SK-N-SH (cell line): ENCODE data around the gene PEX16. TPM values are rescaled to one million over a fixed set of nuclear protein-coding genes. Genes with fewer than 3 reads are reported as not detected.

Source experiments
- CTCF ChIA-PET: fragments of 300-600, 350-600 bp; formaldehyde crosslinking; extraction: SDS; loops from one replicate; lab custom pipeline; 2021; lab: Yijun Ruan, JAX
- POLR2A ChIA-PET: fragments of 350-600 bp; sonication (Branson Sonifier 250); formaldehyde crosslinking; extraction: SDS; loops from one replicate; lab custom pipeline; 2020; ENCODE audit warnings: antibody characterized with exemption, inconsistent platforms; lab: Yijun Ruan, JAX
- DNase-seq: peaks from one replicate; pipeline ENCODE4 v3.0.0; 2012
- H2AFZ ChIP-seq: fragments of 200-600 bp; sonication (generic); 2 replicates; pipeline ENCODE4 v1.8.1; 2016; ENCODE audit warnings: antibody characterized with exemption, mild to moderate bottlenecking, low read depth
- H3F3A ChIP-seq: fragments of 200-600 bp; sonication (generic); replicated peaks from 2 replicates; pipeline ENCODE3; 2016; ENCODE audit warnings: antibody characterized with exemption, mild to moderate bottlenecking; ENCODE audit not compliant: insufficient read depth
- H3K27ac ChIP-seq, 2 experiments: fragments of 200-500 bp in 1 of 2; fragments of 200-600 bp in 1 of 2; sonication (Bioruptor generic) in 1 of 2; sonication (generic), shearing (Covaris generic) in 1 of 2; 2 replicates each; pipeline versions ENCODE4 v1.5.1 to v1.6.1; 2014 to 2016; ENCODE audit warnings: low read depth in 2 of 2, inconsistent platforms in 1 of 2, low read length in 1 of 2, mild to moderate bottlenecking in 1 of 2, mixed read lengths in 1 of 2
- H3K27me3 ChIP-seq: fragments of 200-600 bp; sonication (generic), shearing (Covaris generic); 2 replicates; pipeline ENCODE4 v1.6.1; 2016; ENCODE audit warnings: mixed run types; ENCODE audit not compliant: insufficient read depth
- H3K36me3 ChIP-seq, 2 experiments: fragments of 200-500 bp in 1 of 2; fragments of 200-600 bp in 1 of 2; sonication (Bioruptor generic) in 1 of 2; sonication (generic) in 1 of 2; replicated peaks in 1 of 2; 2 replicates each; pipeline versions ENCODE3 to v1.5.1; 2014 to 2016; ENCODE audit warnings: low read length in 1 of 2, mild to moderate bottlenecking in 1 of 2; ENCODE audit not compliant: insufficient read depth in 2 of 2, control insufficient read depth in 1 of 2
- H3K4me1 ChIP-seq, 2 experiments: fragments of 200-500 bp in 1 of 2; fragments of 200-600 bp in 1 of 2; sonication (Bioruptor generic) in 1 of 2; sonication (generic), shearing (Covaris generic) in 1 of 2; 2 replicates each; pipeline versions ENCODE4 v1.5.1 to v1.6.1; 2014 to 2016; ENCODE audit warnings: low read depth in 1 of 2, low read length in 1 of 2, mixed run types in 1 of 2; ENCODE audit not compliant: insufficient read depth in 2 of 2, control insufficient read depth in 1 of 2
- H3K4me2 ChIP-seq: fragments of 200-600 bp; sonication (generic), shearing (Covaris generic); 2 replicates; pipeline ENCODE4 v1.6.1; 2017; ENCODE audit warnings: mixed run types
- H3K4me3 ChIP-seq, 2 experiments: fragments of 200-500 bp in 1 of 2; fragments of 200-600 bp in 1 of 2; sonication (Bioruptor generic) in 1 of 2; sonication (generic), shearing (Covaris generic) in 1 of 2; 2 replicates each; pipeline versions ENCODE4 v1.5.1 to v1.8.1; 2014 to 2016; ENCODE audit warnings: low read depth in 2 of 2, inconsistent platforms in 1 of 2, low read length in 1 of 2, mild to moderate bottlenecking in 1 of 2, mixed read lengths in 1 of 2, moderate library complexity in 1 of 2
- H3K79me2 ChIP-seq: fragments of 200-600 bp; sonication (generic); 2 replicates; pipeline ENCODE4 v1.8.1; 2017; ENCODE audit warnings: mild to moderate bottlenecking; ENCODE audit not compliant: insufficient read depth
- H3K9ac ChIP-seq: fragments of 200-600 bp; sonication (generic); 2 replicates; pipeline ENCODE4 v1.6.1; 2017; ENCODE audit warnings: mixed run types
- H3K9me2 ChIP-seq: fragments of 200-600 bp; sonication (generic); 2 replicates; pipeline ENCODE4 v1.6.1; 2017; ENCODE audit warnings: mixed run types
- H3K9me3 ChIP-seq: fragments of 200-600 bp; sonication (generic); 2 replicates; pipeline ENCODE4 v1.6.1; 2017; ENCODE audit warnings: mixed run types, mild to moderate bottlenecking, moderate library complexity
- H4K20me1 ChIP-seq: fragments of 200-600 bp; sonication (generic); 2 replicates; pipeline ENCODE4 v1.6.1; 2017; ENCODE audit warnings: mild to moderate bottlenecking, mixed run types; ENCODE audit not compliant: insufficient read depth
- ELF1 ChIP-seq: IDR thresholded peaks from 2 replicates; pipeline ENCODE4 v1.4.0; 2012
- FOXJ3 ChIP-seq: sonication (generic); formaldehyde crosslinking; IDR thresholded peaks from 2 replicates; pipeline ENCODE4 v1.5.1; 2020; ENCODE audit warnings: mild to moderate bottlenecking, missing genetic modification reagents
- FOXM1 ChIP-seq: IDR thresholded peaks from 2 replicates; pipeline ENCODE4 v1.4.0; 2012; ENCODE audit warnings: low read depth, mild to moderate bottlenecking
- GABPA ChIP-seq: IDR thresholded peaks from 2 replicates; pipeline ENCODE4 v1.4.0; 2012; ENCODE audit warnings: low read depth, mild to moderate bottlenecking
- JUND ChIP-seq: IDR thresholded peaks from 2 replicates; pipeline ENCODE4 v1.4.0; 2012
- MEF2A ChIP-seq: IDR thresholded peaks from 2 replicates; pipeline ENCODE4 v1.4.0; 2012; ENCODE audit warnings: low read depth, borderline replicate concordance
- MXI1 ChIP-seq: IDR thresholded peaks from 2 replicates; pipeline ENCODE4 v1.6.1; 2012; ENCODE audit warnings: mild to moderate bottlenecking, low read depth, low read length, improper control_type of control experiment
- NFIC ChIP-seq: IDR thresholded peaks from 2 replicates; pipeline ENCODE4 v1.4.0; 2012; ENCODE audit warnings: borderline replicate concordance
- RAD21 ChIP-seq: IDR thresholded peaks from 2 replicates; pipeline ENCODE4 v1.6.1; 2012; ENCODE audit warnings: mild to moderate bottlenecking, low read length
- RCOR1 ChIP-seq: fragments of 150-350 bp; IDR thresholded peaks from 2 replicates; pipeline ENCODE4 v1.6.1; 2017; ENCODE audit warnings: antibody characterized with exemption, low read length
- RFX5 ChIP-seq: IDR thresholded peaks from 2 replicates; pipeline ENCODE4 v1.6.1; 2012; ENCODE audit warnings: mild to moderate bottlenecking, improper control_type of control experiment, low read length
- SMC3 ChIP-seq: IDR thresholded peaks from 2 replicates; pipeline ENCODE4 v1.6.1; 2012; ENCODE audit warnings: low read depth, low read length, improper control_type of control experiment
- TCF12 ChIP-seq: IDR thresholded peaks from 2 replicates; pipeline ENCODE4 v1.4.0; 2012
- TEAD4 ChIP-seq: IDR thresholded peaks from 2 replicates; pipeline ENCODE4 v1.4.0; 2012; ENCODE audit warnings: mild to moderate bottlenecking, borderline replicate concordance; ENCODE audit not compliant: insufficient read depth
- whole genome bisulfite sequencing: methylation state at CpG from one replicate; pipeline ENCODE4 v1.1.6; 2017; ENCODE audit warnings: low lambda C conversion rate; 5-methylcytosine and 5-hydroxymethylcytosine counted together
- polyA plus RNA-seq, 3 experiments: library from polyadenylated mRNA; depleted of rRNA; stranded (reverse); fragments of >200 nt; gene quantifications; 2 replicates each; pipeline ENCODE4 v1.2.3, GENCODE V29; 2012
- TF ChIP-seq, protein P1 (sequence below): fragments of 200-600 bp; sonication (generic); IDR thresholded peaks from 2 replicates; pipeline ENCODE4 v1.6.1; 2017; ENCODE audit warnings: antibody characterized with exemption, mild to moderate bottlenecking, moderate library complexity
- TF ChIP-seq, protein P2 (sequence below): fragments of 150-350 bp; IDR thresholded peaks from 2 replicates; pipeline ENCODE4 v1.6.1; 2016; ENCODE audit warnings: mild to moderate bottlenecking, low read depth, low read length
- TF ChIP-seq, protein P3 (sequence below): IDR thresholded peaks from 2 replicates; pipeline ENCODE4 v1.4.0; 2012; ENCODE audit warnings: low read depth

PEX16 gene
- polyA plus RNA-seq, 1 of the 3 experiments (the other 2 are of a cell fraction) = 46.4 TPM

DNA sequence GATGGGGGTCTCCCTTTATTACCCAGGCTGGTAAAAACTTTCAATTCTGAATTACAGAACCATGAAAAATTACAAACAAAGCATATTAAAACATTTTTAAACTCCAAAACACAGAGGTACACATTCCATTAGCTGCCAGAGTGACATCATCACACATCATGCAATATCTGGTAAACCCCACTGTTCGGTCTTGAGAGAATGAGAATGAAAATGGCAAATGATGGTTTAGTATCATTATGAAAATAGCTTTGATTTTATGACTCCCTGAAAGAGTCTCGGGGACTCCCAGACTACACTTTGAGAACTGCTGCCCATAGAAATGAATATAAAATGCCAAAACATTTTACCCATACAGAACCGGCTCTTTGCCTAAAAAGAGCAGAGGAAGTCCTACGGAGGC lies 23.6 kb upstream of the PEX16 start (continued):
- no peak for TF ChIP-seq FOXJ3 (CRISPR knock-in tag)
- TF ChIP-seq RFX5 = no peak
- TF ChIP-seq, protein P1, sequence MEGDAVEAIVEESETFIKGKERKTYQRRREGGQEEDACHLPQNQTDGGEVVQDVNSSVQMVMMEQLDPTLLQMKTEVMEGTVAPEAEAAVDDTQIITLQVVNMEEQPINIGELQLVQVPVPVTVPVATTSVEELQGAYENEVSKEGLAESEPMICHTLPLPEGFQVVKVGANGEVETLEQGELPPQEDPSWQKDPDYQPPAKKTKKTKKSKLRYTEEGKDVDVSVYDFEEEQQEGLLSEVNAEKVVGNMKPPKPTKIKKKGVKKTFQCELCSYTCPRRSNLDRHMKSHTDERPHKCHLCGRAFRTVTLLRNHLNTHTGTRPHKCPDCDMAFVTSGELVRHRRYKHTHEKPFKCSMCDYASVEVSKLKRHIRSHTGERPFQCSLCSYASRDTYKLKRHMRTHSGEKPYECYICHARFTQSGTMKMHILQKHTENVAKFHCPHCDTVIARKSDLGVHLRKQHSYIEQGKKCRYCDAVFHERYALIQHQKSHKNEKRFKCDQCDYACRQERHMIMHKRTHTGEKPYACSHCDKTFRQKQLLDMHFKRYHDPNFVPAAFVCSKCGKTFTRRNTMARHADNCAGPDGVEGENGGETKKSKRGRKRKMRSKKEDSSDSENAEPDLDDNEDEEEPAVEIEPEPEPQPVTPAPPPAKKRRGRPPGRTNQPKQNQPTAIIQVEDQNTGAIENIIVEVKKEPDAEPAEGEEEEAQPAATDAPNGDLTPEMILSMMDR = no peak
- TF ChIP-seq MXI1 = no peak
- no peak for TF ChIP-seq GABPA
- TF ChIP-seq TCF12 = no peak
- TF ChIP-seq SMC3 = no peak
- TF ChIP-seq JUND = no peak
- no peak for TF ChIP-seq FOXM1

DNA sequence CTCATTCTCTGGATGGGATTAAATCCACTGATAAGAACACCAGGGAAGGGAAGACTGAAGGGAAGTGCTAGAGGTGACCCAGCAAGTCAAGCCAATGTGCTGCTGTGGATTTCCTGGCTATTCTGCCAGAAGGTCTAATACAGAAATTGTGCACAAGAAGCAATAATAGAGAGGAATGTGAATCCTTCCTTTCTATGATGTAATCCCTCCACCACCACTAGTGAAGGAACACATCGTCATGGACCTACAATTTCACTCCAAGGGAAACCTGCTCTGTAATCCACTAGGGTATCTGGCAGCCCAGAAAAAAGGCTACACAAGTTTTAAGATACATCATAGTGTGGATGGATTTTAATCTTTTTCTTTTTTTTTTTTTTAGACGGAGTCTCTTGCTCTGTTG lies 22.2 kb upstream of the PEX16 start:
- Histone ChIP-seq H3K4me3 (no peak overlapping the region), H3K4me2 (no peak overlapping the region), H3K9me3 (no peaks in the 10 kb centered on the region), H3K9me2 (no peaks in the 10 kb centered on the region), H3K27ac (no peak overlapping the region), H4K20me1 (no peaks in the 10 kb centered on the region), H3K27me3 (no peaks in the 10 kb centered on the region), H3K4me1 (no peaks in the 10 kb centered on the region; a peak in 1 of 4 replicates), H3K36me3 (peaks cover 19 to 51% of the 10 kb centered on the region in 2 experiments), H3F3A (no peaks in the 10 kb centered on the region), H3K9ac (no peak overlapping the region), H2AFZ (no peak overlapping the region), H3K79me2 (no peaks in the 10 kb centered on the region)
- TF ChIP-seq MXI1 (no peak), NFIC (no peak), ELF1 (no peak), RAD21 (no peak), MEF2A (no peak), RCOR1 (no peak), RFX5 (no peak), TEAD4 (no peak)
- TF ChIP-seq, protein P2, sequence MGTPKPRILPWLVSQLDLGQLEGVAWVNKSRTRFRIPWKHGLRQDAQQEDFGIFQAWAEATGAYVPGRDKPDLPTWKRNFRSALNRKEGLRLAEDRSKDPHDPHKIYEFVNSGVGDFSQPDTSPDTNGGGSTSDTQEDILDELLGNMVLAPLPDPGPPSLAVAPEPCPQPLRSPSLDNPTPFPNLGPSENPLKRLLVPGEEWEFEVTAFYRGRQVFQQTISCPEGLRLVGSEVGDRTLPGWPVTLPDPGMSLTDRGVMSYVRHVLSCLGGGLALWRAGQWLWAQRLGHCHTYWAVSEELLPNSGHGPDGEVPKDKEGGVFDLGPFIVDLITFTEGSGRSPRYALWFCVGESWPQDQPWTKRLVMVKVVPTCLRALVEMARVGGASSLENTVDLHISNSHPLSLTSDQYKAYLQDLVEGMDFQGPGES = no peak
- TF ChIP-seq, protein P3, sequence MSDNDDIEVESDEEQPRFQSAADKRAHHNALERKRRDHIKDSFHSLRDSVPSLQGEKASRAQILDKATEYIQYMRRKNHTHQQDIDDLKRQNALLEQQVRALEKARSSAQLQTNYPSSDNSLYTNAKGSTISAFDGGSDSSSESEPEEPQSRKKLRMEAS = no peak
- TF ChIP-seq, protein P1 = no peak
- DNase-seq = no peak
- ChIA-PET POLR2A (no interaction called here), CTCF (no interaction called here)
- 96% methylated on average over 2 of the region's 2 CpGs for WGBS
